Activated CD8-positive, alpha-beta memory T cell treated with anti-CD3 and anti-CD28 coated beads for 36 hours (primary cell): ENCODE results near the gene MDM2. TPM values are rescaled to one million over a fixed set of nuclear protein-coding genes. Genes with fewer than 3 reads are reported as not detected.
"Not testable (repeated sequence)": the region's sequence is repeated elsewhere in the genome, so short reads cannot be mapped to it uniquely, and the experiment has no call there.

Source experiments
- CTCF ChIA-PET: fragments of 350-600 bp; sonication (Branson Sonifier 250); formaldehyde crosslinking; loops from one replicate; lab custom pipeline; 2021; ENCODE audit warnings: antibody characterized with exemption; lab: Charles Lee
- POLR2A ChIA-PET: fragments of 350-600 bp; sonication (Branson Sonifier 250); formaldehyde crosslinking; loops from one replicate; lab custom pipeline; 2021; ENCODE audit warnings: antibody characterized with exemption; lab: Charles Lee
- total RNA-seq, 2 experiments: library from RNA; stranded (reverse); gene quantifications; one replicate each; pipeline ENCODE4 v1.2.3, GENCODE V29; 2021

The MDM2 gene
- total RNA-seq, 2 experiments from 2014 or later, result 176 to 196 TPM

DNA sequence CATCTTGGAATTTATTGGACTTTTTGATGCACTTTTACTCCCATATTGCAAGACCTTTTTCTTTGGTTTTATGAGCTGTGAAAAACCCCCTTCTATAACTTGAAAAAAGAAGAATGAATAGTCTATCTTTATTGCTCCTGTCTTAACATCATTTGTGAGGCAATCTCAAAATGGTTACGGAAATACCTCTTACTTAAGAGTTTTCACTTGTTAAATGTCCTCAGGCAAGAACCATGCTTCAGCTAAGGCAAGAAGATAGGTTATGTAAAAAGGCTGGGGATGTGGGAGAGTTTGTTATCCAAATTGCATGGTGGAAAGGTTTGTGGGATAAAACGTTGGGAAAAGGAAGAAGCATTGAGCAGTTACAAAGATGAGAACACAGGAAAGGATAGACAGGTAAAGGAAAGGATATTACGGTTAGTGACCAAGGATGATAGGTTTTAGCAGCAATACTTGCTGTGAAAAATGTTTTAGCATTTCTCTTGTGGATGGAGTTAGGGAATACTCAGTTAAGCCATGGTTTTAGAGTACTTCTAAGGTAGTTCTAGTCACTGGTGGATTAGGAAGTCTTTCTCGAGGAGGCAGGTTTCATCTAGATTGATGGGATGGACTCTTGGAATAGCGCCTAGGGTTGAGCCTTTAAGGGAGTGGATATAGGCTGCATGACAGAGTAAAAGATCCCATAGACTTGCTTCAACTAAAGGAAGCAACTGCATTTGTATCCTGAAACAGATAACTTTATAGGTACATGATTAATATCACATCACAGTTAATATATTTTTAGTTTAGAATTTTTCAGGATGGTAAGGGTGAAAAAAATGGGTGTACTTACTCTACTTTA is 30.3 kb downstream of the MDM2 start:
- ChIA-PET CTCF (no interaction called here), POLR2A (no interaction called here)

DNA sequence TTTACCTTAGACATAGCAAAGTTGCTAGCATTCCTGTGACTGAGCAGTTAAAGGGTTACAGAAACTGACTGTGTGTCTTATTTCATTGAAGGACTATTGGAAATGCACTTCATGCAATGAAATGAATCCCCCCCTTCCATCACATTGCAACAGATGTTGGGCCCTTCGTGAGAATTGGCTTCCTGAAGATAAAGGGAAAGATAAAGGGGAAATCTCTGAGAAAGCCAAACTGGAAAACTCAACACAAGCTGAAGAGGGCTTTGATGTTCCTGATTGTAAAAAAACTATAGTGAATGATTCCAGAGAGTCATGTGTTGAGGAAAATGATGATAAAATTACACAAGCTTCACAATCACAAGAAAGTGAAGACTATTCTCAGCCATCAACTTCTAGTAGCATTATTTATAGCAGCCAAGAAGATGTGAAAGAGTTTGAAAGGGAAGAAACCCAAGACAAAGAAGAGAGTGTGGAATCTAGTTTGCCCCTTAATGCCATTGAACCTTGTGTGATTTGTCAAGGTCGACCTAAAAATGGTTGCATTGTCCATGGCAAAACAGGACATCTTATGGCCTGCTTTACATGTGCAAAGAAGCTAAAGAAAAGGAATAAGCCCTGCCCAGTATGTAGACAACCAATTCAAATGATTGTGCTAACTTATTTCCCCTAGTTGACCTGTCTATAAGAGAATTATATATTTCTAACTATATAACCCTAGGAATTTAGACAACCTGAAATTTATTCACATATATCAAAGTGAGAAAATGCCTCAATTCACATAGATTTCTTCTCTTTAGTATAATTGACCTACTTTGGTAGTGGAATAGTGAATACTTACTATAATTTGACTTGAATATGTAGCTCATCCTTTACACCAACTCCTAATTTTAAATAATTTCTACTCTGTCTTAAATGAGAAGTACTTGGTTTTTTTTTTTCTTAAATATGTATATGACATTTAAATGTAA is 31.5 kb downstream of the MDM2 start:
- ChIA-PET CTCF (interaction anchor here (0.9 kb wide), 1 partner anchor 32 kb away, joined by 3 read pairs; the partner anchor contains the start of gene MDM2), POLR2A (no interaction called here)

DNA sequence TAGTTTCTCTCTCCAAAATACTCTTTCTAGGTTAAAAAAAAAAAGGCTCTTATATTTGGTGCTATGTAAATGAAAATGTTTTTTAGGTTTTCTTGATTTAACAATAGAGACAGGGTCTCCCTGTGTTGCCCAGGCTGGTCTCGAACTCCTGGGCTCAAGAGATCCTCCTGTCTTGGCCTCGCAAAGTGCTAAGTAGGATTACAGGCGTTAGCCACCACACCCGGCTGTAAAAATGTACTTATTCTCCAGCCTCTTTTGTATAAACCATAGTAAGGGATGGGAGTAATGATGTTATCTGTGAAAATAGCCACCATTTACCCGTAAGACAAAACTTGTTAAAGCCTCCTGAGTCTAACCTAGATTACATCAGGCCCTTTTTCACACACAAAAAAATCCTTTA is 33.2 kb downstream of the MDM2 start:
- POLR2A ChIA-PET, result not testable (repeated sequence)
- CTCF ChIA-PET, result interaction anchor here (0.6 kb wide), 1 partner anchor 225 kb away, joined by 3 read pairs; no protein-coding TSS in a partner anchor

DNA sequence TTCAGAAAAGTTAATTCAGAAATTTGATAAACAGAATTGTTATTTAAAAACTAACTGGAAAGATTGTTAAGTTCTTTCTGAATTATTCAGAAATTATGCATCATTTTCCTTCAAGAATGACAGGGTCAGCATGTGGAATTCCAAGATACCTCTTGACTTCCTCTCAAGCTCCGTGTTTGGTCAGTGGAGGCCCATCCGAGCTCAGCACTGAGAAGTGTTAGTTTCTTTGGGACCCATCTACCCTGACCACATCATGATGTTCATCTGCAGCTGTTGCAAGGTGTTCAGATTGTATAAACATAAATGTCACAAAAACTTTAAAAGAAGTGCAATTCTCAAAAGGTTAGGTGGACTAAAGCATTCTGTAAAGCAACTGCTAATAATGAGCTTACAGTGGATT is 33.7 kb downstream of the MDM2 start:
- ChIA-PET CTCF (interaction anchor here (1.2 kb wide), 1 partner anchor 12 kb away, joined by 3 read pairs; no protein-coding TSS in a partner anchor), POLR2A (no interaction called here)

DNA sequence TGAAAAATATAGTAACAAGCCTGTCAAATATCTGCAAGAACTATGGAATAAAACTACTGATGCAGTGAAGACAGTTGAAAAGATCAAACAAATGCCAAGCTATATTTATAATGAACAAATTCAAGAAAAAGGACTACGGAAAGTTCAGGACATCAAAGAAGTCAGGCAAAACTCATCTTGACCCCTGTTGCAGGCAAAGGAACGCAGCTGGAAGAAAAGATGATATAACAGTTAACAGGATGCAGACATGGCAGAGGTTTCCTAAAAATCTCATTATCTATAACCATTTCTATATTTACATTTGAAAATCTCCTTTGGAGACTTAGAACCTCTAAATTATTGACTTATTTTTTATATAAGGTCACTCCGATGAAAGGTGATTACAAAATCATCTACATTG is 34.1 kb downstream of the MDM2 start:
- ChIA-PET CTCF (interaction anchor here (1.2 kb wide), 1 partner anchor 12 kb away, joined by 3 read pairs; no protein-coding TSS in a partner anchor), POLR2A (no interaction called here)

DNA sequence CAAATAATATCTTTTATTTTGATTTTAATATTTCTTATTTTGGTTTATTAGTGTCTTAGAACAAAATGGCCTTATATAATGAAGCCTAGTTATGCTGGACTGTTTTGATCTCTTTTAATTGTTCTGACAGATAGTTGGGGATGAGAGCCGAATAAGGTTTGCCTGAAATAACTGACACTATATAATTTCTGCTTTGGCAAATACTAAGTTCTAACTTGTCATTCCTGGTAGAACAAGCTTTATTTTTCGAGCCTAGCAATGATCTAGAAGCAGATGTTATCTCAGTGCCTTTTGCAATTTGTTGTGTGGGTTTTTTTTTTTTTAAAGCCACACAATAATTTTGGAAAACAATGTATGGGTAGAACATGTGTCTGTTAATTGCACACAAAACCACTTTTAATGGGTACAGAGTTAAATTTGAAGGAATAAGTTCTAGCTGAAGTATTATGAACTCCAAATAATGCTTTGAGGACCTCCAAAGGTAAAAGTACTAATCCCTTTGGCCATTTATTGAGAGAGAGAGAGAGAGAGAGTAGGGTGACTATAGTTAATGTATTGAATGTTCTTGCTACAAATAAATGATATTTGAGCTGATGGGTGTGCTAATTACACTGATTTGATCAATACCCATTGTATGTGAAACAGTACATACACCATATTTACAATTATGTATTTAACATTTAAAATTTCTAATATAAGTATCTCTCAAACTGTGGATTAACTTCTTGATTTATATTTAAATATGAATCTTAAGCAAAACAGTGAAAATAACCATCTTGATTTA is 35.0 kb downstream of the MDM2 start:
- ChIA-PET CTCF (interaction anchor here (1.2 kb wide), 1 partner anchor 13 kb away, joined by 3 read pairs; no protein-coding TSS in a partner anchor), POLR2A (no interaction called here)

DNA sequence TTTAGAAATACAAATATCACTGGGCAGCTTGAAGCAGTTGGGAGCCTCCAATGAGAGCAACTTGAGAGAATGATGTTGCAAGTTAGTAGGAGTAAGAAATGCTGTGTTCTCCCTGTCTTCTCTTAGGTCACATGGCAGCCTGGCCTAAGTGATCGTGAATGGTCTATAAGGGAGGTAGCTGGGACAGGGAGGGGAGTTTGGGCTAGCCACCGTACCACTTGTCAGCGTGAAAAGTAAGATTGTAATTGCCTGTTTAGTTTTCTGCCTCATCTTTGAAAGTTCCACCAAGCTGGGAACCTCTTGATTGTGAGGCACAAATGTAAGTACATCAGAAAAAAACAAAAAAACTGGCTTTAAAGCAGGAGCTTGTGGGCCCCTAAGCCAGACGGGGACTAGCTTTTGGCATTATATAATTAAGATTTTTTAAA is 36.4 kb downstream of the MDM2 start:
- CTCF ChIA-PET, result no interaction called here
- POLR2A ChIA-PET, result interaction anchor here (0.6 kb wide), 1 partner anchor 12 kb away, joined by 3 read pairs; no protein-coding TSS in a partner anchor

DNA sequence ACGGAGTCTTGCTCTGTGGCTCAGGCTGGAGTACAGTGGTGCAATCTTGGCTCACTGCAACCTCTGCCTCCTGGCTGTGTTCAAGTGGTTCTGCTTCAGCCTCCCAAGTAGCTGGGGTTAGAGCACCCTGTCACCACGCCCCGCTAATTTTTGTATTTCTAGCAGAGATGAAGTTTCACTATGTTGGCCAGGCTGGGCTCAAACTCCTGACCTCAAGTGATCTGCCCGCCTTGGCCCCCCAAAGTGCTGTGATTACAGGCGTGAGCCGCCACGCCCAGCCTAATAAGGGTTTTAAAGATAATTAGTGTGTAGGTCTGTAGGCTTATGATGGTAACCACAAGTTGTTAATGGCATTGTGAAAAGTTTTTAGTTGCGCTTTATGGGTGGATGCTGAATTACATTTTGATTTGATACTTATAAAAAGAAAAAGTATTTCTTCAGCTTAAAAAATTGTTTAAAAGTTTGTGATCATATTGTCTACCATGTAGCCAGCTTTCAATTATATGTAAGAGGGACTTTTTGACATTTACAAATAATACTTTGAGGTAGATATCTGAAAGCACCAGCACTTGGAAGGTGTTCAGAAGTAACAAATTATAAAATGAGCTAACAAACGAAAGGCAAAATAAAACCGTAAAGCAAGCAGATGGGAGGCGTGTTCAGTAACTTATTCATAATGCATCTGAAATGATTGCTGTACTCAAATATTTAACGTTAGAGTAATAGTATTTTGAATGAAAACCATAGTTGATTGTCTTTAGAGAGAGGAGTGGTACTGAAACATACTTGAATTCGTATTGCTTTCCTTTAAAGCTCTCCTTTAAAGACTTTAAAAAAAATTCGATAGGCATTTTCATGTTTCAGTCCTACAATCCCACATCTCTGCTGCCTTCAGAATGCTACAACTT is 37.1 kb downstream of the MDM2 start:
- ChIA-PET POLR2A (interaction anchor here (0.6 to 1.3 kb wide), 2 partner anchors 9 to 12 kb away, joined by 3 to 4 read pairs; no protein-coding TSS in a partner anchor), CTCF (interaction anchor here (0.6 to 1.1 kb wide), 3 partner anchors 8 to 795 kb away, joined by 3 read pairs; no protein-coding TSS in a partner anchor)

DNA sequence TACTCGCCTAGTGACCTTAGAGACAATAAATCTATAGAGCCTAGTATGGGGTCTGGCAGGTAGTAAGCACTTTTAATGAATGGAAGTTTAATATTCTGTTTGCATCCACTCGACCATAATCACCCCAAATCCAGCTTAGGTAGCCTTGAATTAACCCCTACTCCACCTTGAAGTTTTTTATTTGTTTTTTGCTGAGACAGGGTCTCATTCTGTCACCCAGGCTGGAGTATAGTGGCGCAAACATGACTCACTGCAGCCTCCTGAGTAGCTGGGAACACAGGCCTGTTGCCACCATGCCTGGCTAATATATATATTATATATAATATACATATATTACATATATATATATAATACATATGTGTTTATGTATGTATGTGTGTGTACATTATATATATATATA is 38.8 kb downstream of the MDM2 start:
- POLR2A ChIA-PET, result no interaction called here
- CTCF ChIA-PET, result no interaction called here

DNA sequence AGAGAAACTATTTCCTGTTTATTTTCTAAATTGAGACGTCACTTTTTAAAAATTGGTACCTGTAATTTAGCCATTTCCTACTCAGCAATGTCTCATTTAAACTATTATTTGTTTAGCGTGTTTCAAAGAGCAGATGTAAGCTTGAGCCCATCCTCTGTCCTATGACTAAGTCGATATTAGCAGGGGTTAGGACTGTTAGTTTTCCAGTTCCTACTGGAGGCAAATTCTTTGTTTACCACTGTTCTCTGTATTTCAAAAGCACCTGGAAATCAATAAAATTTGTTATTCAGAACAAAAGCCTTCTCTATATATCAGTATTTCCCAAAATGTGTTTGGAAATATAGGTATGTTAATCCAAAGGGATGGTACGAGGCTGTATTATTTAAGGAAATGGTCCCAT is 42.4 kb downstream of the MDM2 start:
- ChIA-PET CTCF (interaction anchor here (2.0 kb wide), 1 partner anchor 16 kb away, joined by 4 read pairs; no protein-coding TSS in a partner anchor), POLR2A (no interaction called here)

DNA sequence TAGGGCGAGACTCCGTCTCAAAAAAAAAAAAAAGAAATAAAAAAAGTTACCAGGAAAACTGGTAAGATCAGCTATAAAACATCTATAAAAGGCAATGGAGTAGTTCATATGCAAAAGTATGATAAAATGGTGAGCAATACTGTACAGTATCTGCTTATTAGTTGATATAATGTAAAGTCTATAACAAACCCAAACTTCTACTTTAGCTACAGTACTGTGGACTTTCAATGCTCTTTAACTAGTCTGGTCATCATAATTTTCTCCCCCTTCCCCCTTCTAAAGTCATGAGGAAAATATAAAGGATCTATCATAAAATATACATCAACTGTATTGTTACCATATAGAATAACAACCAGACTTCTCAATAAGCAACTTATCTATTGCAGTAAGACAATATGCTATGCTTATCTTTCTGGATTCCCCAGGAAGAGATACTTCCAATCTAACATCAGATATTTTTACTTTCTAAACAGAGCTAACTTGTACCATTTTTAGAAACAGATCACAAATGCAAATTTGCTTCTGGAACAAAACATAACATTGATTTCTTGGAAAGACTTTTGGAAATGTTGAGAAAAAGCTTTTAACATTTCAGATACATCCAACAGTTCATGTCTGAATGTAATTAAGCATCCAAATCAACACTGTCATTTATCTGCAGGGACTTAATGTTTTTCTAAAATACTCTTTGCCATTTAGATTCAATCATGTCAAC is 43.8 kb downstream of the MDM2 start:
- ChIA-PET POLR2A (no interaction called here), CTCF (interaction anchor here (2.0 kb wide), 1 partner anchor 18 kb away, joined by 4 read pairs; no protein-coding TSS in a partner anchor)

DNA sequence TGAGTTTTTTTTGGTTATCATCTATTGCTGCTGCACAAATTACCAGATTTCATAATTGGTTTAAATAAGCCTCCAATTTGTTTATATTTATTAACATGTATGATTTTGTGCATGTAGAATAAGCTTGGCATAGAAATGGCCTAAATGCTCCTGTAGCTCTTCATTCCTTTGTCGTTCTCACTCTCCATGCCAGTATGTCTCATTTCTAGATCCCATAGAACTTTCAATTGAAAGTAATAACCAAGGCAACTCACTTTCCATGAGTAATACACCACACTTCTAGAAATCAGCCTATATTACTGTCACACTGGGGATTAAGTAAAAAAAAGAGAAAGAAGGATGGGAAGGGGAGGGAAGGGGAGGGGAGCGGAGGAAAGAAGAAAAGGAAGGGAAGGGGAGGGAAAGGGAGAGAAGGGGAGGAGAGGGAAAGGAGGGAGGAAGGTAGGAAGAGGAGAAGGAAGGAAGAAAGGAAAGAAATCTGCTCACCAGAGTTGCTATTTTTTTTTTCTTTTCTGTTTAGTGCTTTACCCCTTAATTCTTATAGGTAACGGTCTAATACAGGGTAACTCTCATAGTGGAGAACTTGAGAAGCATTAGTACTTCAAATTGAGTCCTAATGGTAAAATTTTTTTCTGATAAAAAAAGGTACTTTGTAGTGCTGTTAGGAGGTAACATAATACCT is 45.6 kb downstream of the MDM2 start:
- ChIA-PET POLR2A (interaction anchor here (1.5 kb wide), 1 partner anchor 8 kb away, joined by 4 read pairs; no protein-coding TSS in a partner anchor), CTCF (interaction anchor here (0.5 to 0.6 kb wide), 2 partner anchors 24 to 54 kb away, joined by 3 to 4 read pairs; no protein-coding TSS in a partner anchor)

DNA sequence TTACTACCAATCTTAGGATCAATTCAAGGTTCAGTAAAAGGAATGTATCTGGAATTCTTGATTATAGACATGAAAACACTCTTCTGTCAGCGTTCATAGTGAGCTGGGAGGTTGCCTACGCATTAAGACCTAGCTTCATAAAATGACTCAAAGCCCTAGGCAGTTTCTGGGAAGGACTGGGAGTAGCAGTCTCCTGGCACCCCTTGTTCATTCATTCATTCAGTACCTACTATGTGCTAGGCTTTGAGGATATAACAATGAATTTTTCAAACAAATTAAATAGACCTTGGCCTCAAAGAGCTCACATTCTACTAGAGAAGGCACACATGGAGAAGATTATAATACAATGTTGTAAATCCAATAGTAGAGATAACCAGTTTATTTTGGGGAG is 46.1 kb downstream of the MDM2 start:
- POLR2A ChIA-PET, result interaction anchor here (1.5 kb wide), 1 partner anchor 9 kb away, joined by 4 read pairs; no protein-coding TSS in a partner anchor
- CTCF ChIA-PET, result interaction anchor here (0.5 to 0.8 kb wide), 2 partner anchors 20 to 24 kb away, joined by 4 read pairs; no protein-coding TSS in a partner anchor

DNA sequence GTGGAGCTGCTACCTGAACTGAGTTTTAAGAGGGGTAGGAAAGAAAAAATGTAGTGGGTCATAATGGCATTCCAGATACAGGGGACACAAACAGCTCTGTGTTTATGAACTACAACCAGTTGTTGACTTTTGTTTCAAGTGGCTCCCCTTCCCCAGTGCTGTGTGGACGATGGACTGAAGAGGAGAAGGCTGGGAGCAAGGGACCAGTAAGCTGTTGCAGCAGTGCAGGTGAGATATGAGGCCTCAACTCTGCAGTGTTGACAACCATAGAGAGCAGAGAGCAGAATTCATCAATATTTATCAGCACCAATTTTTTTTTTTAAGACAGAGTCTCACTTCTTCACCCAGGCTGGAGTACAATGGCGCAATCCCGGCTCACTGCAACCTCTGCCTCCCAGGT is 46.6 kb downstream of the MDM2 start:
- ChIA-PET CTCF (interaction anchor here (0.8 kb wide), 2 partner anchors 20 to 198 kb away, joined by 3 to 4 read pairs; no protein-coding TSS in a partner anchor), POLR2A (interaction anchor here (1.5 kb wide), 1 partner anchor 9 kb away, joined by 4 read pairs; no protein-coding TSS in a partner anchor)

DNA sequence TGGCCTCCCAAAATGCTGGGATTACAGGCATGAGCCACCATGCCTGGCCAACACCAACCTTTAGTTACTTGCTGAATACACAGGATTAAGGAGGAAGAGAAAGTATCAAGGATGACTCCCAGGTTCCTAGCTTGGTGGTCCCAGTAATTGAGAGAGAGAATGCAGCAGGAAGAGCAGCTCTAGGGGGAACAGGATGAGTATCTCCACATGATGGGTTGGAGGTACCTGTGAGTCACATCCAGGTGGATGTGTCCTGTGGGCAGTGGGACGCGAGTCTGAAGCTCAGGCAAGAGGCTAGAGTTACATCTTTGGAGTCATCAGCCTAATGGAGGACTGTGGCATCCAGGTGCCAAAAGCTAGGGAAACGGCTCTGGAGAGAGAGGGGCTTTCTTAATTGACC is 47.1 kb downstream of the MDM2 start:
- CTCF ChIA-PET, result interaction anchor here (0.8 to 0.9 kb wide), 2 partner anchors 25 to 197 kb away, joined by 3 read pairs; no protein-coding TSS in a partner anchor
- POLR2A ChIA-PET, result no interaction called here

DNA sequence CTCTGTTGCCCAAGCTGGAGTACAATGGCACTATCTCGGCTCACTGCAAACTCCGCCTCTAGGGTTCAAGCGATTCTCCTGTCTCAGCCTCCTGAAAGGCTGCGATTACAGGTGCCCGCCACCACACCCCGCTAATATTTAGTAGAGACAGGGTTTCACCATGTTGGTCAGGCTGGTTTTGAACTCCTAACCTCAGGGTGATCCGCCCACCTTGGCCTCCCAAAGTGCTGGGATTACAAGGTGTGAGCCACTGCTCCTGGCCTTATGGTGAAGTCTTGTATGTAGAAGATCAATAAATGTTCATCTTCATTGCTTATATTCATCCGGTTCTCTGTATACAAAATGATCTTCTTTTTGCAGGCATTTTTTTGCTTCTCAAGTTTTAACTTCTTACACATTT is 47.8 kb downstream of the MDM2 start:
- ChIA-PET POLR2A (no interaction called here), CTCF (interaction anchor here (0.9 kb wide), 1 partner anchor 25 kb away, joined by 3 read pairs; no protein-coding TSS in a partner anchor)
